GM19239 (cell line): ENCODE results near the gene PRMT3.
"Not testable (repeated sequence)": the region's sequence is repeated elsewhere in the genome, so short reads cannot be mapped to it uniquely, and the experiment has no call there.

Experiments
- DNase-seq: peaks from one replicate; pipeline ENCODE4 v3.0.0; 2011; ENCODE audit warnings: low spot score; ENCODE audit not compliant: insufficient read length
- FAIRE-seq: peaks from 2 replicates; lab custom pipeline; 2011; peaks lifted over from hg19 to GRCh38; lab: Jason Lieb, UNC

Gene PRMT3

DNA sequence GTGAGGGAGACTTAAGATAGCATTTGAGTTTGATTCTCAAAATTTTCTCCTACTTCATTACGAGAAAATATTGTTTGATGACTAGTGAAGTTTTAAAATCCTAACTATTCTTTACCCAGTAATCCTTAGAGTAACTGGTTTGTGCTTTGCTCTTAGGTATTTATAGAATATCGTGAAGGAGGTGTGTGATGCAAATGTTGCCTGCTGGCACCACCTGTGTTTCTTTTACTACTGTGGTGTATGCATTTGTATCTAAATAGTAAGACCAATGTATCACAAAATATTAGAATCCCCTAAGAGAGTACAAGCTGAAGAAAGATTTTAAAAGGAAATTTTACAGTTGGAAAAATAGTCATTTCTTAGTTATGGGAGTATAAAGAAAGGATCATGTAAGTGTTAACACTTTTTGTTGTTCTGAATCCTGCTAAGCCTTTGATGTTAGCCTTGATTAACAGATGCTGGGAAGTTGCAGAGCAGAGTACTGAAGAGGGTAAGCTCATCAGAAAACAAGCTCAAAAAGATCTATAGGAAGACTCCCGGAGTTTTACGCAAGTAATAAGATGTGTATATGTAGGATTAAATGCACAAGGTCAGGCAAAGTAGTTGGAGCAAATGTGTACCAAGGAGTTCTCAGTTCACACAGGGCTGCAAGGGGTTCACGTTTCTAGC is 109.7 kb downstream of the PRMT3 start:
- no peak for DNase-seq
- no peak for FAIRE-seq

DNA sequence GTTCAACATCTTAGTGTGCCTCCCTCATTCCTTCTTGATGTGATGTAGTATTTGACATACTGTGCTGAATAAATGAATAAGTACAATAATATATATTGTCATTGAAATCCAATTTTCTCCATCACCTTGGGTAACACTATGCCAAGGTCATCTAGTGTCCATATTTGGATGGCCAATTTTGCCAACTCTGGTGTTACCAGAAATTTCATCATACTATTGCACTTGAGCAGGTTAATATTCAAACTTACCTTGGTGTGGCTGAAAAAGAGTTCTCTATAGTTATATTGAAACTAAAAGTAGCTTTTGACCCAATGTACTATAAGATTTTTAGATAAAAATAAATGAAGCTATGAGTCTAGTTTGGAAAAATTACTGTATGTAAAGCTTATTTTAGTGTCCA is 113.7 kb downstream of the PRMT3 start:
- FAIRE-seq = no peak
- DNase-seq = no peak

GRCh38 chr11:20501971-20502370 is 114.5 kb downstream of the PRMT3 start:
- DNase-seq = no peak
- no peak for FAIRE-seq

DNA sequence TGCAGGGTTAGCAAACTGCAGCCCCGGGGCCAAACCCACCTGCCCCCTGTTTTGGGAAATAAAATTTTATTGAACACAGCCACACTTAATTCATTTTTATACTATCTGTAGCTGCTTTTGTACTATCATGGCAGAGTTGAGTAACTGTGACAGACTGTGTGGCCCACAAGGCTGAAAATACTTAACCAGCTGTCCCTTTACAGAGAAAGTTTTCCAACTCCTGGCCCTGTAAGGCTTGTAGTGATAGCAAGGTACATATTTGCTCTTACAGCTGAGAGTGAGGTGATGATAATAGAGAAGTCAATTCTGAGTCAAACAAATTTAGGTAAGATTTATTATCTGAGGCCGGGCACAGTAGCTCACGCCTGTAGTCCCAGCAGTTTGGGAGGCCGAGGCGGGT is 124.5 kb downstream of the PRMT3 start:
- DNase-seq = no peak
- FAIRE-seq = no peak

GRCh38 chr11:20512869-20513268 is 125.4 kb downstream of the PRMT3 start:
- FAIRE-seq = no peak
- no peak for DNase-seq

DNA sequence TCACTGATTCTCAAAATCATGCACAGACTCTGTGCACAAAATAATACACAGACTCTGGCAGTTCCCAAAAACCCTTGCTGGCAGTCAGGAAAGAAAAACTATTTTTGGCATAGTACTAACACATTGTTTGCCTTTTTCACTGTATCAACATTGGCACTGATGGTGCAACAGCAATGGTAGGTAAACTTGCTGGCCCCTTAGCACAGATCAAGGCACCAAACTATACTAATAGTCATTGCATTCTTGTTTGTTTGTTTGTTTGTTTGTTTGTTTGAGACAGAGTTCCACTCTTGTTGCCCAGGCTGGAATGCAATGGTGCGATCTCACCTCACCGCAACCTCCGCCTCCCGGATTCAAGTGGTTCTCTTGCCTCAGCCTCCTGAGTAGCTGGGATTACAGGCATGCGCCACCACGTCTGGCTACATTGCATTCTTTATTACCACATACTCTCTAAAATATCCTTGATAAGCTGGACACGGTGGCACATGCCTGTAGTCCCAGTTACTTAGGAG is 130.9 kb downstream of the PRMT3 start:
- DNase-seq = no peak
- FAIRE-seq = no peak

DNA sequence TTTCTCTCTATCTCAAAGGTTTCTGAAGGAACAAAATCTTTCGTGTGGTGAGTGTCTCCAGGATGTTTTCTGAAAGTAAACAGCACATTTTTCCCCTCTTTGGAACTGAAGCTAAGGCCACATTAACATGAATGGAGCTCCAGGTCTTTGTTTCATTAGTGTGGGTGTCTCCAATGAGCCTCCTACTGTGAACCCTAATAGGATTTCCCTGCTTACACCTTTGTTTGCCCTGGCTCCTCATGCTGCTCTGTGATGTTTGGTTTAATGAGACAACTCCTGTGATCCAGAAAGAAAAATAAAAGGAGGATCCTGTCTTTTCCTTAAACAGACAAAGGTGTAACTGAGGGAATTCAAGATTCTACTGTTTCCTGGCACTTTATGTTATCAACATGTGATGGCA is 135.0 kb downstream of the PRMT3 start:
- FAIRE-seq = no peak
- no peak for DNase-seq

GRCh38 chr11:20529757-20530156 is 142.2 kb downstream of the PRMT3 start:
- FAIRE-seq = no peak
- no peak for DNase-seq

- FAIRE-seq = no peak
- DNase-seq = no peak
These were observed 143.6 kb downstream of the PRMT3 start for GRCh38 chr11:20530942-20531703.

DNA sequence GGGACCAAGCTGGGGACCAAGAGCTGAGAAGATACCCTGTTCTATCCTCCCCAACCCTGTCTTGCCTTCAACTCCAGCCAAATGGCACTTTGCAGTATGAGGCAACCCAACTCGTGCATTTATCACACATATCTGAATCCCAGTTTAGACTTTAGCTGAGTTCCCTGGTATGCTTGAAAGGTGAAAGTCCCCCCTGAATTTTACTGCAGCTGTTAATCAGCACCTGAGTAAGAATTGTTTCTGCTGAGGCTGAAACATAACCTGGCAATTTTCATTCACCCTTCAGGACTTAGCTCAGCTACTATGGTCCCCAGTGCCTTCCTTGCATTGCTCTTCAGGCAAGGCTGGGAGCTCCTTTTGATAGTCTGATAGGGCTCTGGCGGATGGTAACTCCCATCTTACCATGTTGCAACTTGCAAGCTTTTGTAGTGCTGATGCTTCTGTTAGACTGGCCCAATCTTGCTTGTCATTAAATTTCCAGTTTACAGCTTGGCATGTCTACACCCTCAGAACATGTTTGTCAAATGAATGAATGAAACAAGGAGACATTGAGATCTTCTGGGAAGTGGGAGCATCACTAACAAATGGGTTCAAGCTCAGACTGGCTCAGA is 147.9 kb downstream of the PRMT3 start:
- no peak for FAIRE-seq
- no peak for DNase-seq

DNA sequence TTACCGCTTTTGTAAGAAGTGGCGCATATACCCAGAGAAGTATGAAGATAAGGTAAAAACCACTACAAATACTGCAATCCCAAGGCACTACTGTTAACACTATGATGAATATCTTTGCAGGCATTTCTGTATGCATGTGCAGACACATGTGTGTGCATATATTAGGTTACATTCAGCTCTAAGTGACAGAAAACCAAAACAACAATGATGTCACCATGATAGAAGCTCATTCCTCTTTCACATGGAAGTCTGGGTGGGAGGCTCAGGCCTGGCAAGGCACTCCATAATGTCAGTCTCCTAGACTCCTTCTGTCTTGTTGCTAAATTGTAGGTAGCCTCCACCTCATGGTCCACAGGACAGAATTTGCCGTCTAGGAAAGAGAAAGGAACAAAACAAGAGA is 148.8 kb downstream of the PRMT3 start:
- DNase-seq (no peak), FAIRE-seq (no peak)

- no peak for FAIRE-seq
- no peak for DNase-seq
These were observed 149.3 kb downstream of the PRMT3 start for GRCh38 chr11:20536784-20537183.

DNA sequence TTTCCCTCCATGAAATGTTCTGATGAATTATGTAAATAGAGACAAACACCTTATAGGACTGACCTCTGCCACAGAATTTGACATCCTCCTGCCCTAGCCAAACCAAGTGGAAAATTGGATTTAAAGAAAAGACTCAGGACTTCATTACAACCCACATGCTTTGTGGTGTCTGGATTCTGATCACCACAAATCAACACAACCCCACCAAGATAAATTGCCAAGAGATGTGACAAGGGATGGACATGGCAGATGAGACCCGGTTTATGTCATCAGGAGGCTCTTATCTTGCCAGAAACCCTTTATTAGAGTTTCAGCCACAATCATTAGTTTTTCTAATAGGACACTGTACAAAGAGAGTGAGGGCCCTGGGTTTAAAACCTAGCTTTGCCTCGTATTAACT is 154.0 kb downstream of the PRMT3 start:
- FAIRE-seq = no peak

GRCh38 chr11:20544603-20545237 is 157.2 kb downstream of the PRMT3 start:
- no peak for DNase-seq
- no peak for FAIRE-seq

More for the DNA sequence above, 154.0 kb downstream of the PRMT3 start:
- no peak for DNase-seq

- DNase-seq (no peak), FAIRE-seq (no peak)
These were observed 159.9 kb downstream of the PRMT3 start for GRCh38 chr11:20547411-20547810.

GRCh38 chr11:20551096-20551495 is 163.6 kb downstream of the PRMT3 start:
- no peak for DNase-seq
- no peak for FAIRE-seq

DNA sequence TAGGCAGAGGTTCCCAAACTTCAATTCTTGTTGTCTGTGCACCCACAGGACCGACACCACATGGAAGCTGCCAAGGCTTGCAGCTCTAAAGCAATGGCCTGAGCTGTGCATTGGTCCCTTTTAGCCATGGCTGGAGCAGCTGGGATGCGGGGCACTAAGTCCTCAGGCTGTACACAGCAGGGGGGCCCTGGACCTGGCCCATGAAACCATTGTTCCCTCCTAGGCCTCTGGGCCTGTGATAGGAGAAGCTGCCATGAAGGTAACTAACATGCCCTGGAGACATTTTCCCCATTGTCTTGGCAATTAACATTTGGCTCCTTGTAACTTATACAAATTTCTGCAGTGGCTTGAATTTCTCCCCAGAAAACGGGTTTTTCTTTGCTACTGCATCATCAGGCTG is 168.3 kb downstream of the PRMT3 start:
- DNase-seq = no peak
- FAIRE-seq = no peak

DNA sequence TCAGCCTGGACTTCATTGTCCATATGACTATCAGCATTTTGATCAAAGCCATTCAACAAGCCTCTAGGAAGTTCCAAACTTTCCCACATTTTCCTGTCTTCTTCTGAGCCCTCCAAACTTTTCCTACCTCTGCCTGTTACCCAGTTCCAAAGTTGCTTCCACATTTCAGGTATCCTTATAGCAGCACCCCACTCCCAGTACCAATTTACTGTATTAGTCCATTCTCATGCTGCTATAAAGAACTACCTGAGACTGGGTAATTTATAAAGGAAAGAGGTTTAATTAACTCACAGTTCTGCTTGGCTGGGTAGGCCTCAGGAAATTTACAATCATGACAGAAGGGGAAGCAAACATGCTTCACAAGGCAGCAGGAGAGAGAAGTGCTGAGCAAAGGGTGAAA is 168.9 kb downstream of the PRMT3 start:
- not testable (repeated sequence) for DNase-seq, FAIRE-seq

DNA sequence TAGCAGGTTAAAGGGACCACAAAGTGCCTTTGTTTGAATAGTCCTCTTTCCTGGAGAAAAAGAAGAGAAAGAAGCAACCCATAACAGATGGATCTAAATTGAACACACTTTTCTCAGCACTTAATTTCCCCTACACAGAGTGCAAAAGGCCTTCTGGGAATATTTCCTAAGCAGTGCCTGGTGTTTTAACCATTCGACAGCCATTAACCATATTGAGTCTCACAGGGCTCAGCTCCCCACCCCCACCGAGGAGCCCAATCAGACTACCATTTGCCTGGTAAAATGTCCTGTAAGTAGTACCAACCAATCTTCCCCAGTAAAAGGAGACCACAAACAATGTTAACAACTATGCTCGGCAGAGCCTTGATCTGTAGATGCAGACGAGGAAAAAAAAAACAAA is 171.2 kb downstream of the PRMT3 start:
- FAIRE-seq (no peak), DNase-seq (no peak)
